ENCODE measurements around the gene FOXP2. TPM values are rescaled to one million over a fixed set of nuclear protein-coding genes. Genes with fewer than 3 reads are reported as not detected.
"Not testable (repeated sequence)": the region's sequence is repeated elsewhere in the genome, so short reads cannot be mapped to it uniquely, and the experiment has no call there.

The FOXP2 gene
- total and polyA plus RNA-seq, 2 of the 13 experiments (the other 11 are each of a cell fraction or from before 2014, with no cell fraction given), result 0.90 TPM; not detected in 1

GRCh38 chr7:114575098-114575497 is 160.5 kb downstream of the FOXP2 start (continued):
- no peak for TF ChIP-seq KAT7 (CRISPR knock-in tag; IDR thresholded peaks at IDR 0.05; ENCODE audit: borderline replicate concordance)
- TF ChIP-seq ZNF225 (CRISPR knock-in tag; IDR thresholded peaks at IDR 0.05), result no peak
- TF ChIP-seq MED1 (CRISPR knock-in tag; IDR thresholded peaks at IDR 0.05), result no peak
- TF ChIP-seq KDM6A (CRISPR knock-in tag; IDR thresholded peaks at IDR 0.05; ENCODE audit: low read depth), result no peak
- no peak for TF ChIP-seq EHMT2 (IDR thresholded peaks at IDR 0.05; ENCODE audit: borderline replicate concordance, low read depth, low read length)
- TF ChIP-seq MTA1 (CRISPR knock-in tag; IDR thresholded peaks at IDR 0.05; ENCODE audit: borderline replicate concordance), result no peak
- no peak for TF ChIP-seq ELK4 (CRISPR knock-in tag; IDR thresholded peaks at IDR 0.05; ENCODE audit: borderline replicate concordance)

GRCh38 chr7:114580963-114581362 is 166.3 kb downstream of the FOXP2 start:
- H3K9ac ChIP-seq (ENCODE audit: insufficient read depth, low read depth, low read length); POLR2A ChIA-PET; CTCF ChIA-PET (ENCODE audit: low intra/inter-chr PET ratio, low total read pairs); H2AFZ ChIP-seq (ENCODE audit: low read length); H3K4me2 ChIP-seq (ENCODE audit: low read depth, low read length); in situ Hi-C loops (cut with HindIII; ENCODE audit: extremely low pct_ligation_motif_present, low pct_unique_long_range_greater_than_20kb); ATAC-seq; H3K79me2 ChIP-seq (ENCODE audit: insufficient read depth, low read length); H3K27ac ChIP-seq (ENCODE audit: extremely low read length, insufficient read depth, low read length); H3K4me1 ChIP-seq (ENCODE audit: insufficient read depth, low read length); H3K9me3 ChIP-seq (ENCODE audit: low read length); H3K36me3 ChIP-seq (replicated peaks in 1 of 2; ENCODE audit: control insufficient read depth in 1 of 2, insufficient read depth in 2 of 2, low read length in 2 of 2); H4K20me1 ChIP-seq (ENCODE audit: insufficient read depth, low read length); BruUV-seq (replicated peaks); H3K27me3 ChIP-seq (ENCODE audit: control insufficient read depth in 1 of 2, insufficient read depth in 2 of 2, low read length in 2 of 2); FAIRE-seq; H3K4me3 ChIP-seq (replicated peaks in 1 of 3; ENCODE audit: insufficient read depth in 1 of 3, low read depth in 2 of 3, low read length in 3 of 3); DNase-seq (ENCODE audit: low spot score); intact Hi-C loops (cut with micrococcal nuclease; ENCODE audit: unreplicated experiment): not testable (repeated sequence)
- 47% methylated on average over 3 of the region's 3 CpGs for WGBS (ENCODE audit: low lambda C conversion rate)

GRCh38 chr7:114588506-114588905 is 173.9 kb downstream of the FOXP2 start:
- ATAC-seq (no peak), FAIRE-seq (no peak), DNase-seq (ENCODE audit: low spot score) (no peak)
- H3K9ac ChIP-seq (ENCODE audit: insufficient read depth, low read depth, low read length), result no peak overlapping the region
- WGBS (ENCODE audit: low lambda C conversion rate), result 4% methylated on average over 1 of the region's 1 CpG
- ChIA-PET CTCF (ENCODE audit: low intra/inter-chr PET ratio, low total read pairs) (no interaction called here), POLR2A (no interaction called here)
- no TSS peak for BruUV-seq (replicated peaks)
- no peaks in the 10 kb centered on the region for H3K36me3 ChIP-seq (replicated peaks in 1 of 2; ENCODE audit: control insufficient read depth in 1 of 2, insufficient read depth in 2 of 2, low read length in 2 of 2)
- in situ Hi-C loops (cut with HindIII; ENCODE audit: extremely low pct_ligation_motif_present, low pct_unique_long_range_greater_than_20kb), result no loop called here
- H3K27ac ChIP-seq (ENCODE audit: extremely low read length, insufficient read depth, low read length), result no peak overlapping the region
- no peak overlapping the region for H2AFZ ChIP-seq (ENCODE audit: low read length)
- no peaks in the 10 kb centered on the region for H3K27me3 ChIP-seq (ENCODE audit: control insufficient read depth in 1 of 2, insufficient read depth in 2 of 2, low read length in 2 of 2)
- H3K4me2 ChIP-seq (ENCODE audit: low read depth, low read length), result no peak overlapping the region
- no peaks in the 10 kb centered on the region for H4K20me1 ChIP-seq (ENCODE audit: insufficient read depth, low read length)
- intact Hi-C loops (cut with micrococcal nuclease; ENCODE audit: unreplicated experiment), result no loop called here
- no peaks in the 10 kb centered on the region for H3K9me3 ChIP-seq (ENCODE audit: low read length)
- H3K4me3 ChIP-seq (replicated peaks in 1 of 3; ENCODE audit: insufficient read depth in 1 of 3, low read depth in 2 of 3, low read length in 3 of 3), result no peak overlapping the region
- H3K79me2 ChIP-seq (ENCODE audit: insufficient read depth, low read length), result no peaks in the 10 kb centered on the region
- H3K4me1 ChIP-seq (ENCODE audit: insufficient read depth, low read length), result no peaks in the 10 kb centered on the region
- no peak for TF ChIP-seq KLF6 (CRISPR knock-in tag; IDR thresholded peaks at IDR 0.05)
- no peak for TF ChIP-seq HMG20A (CRISPR knock-in tag; IDR thresholded peaks at IDR 0.05; ENCODE audit: borderline replicate concordance)
- no peak for TF ChIP-seq ZNF644 (CRISPR knock-in tag; IDR thresholded peaks at IDR 0.05; ENCODE audit: low read depth)
- TF ChIP-seq AKAP8 (CRISPR knock-in tag; IDR thresholded peaks at IDR 0.05), result no peak
- no peak for TF ChIP-seq KLF13 (CRISPR knock-in tag; IDR thresholded peaks at IDR 0.05)
- no peak for TF ChIP-seq HDAC2 (CRISPR knock-in tag; IDR thresholded peaks at IDR 0.05)
- TF ChIP-seq RAD51 (IDR thresholded peaks at IDR 0.05; ENCODE audit: borderline replicate concordance), result no peak
